ENCODE data around the gene IL23A.
"Not testable (repeated sequence)": the region's sequence is repeated elsewhere in the genome, so short reads cannot be mapped to it uniquely, and the experiment has no call there.

Gene IL23A

GRCh38 chr12:56338308-56339157 is at the start of gene IL23A:
Gene IL23A (plus strand): TSS chr12:56338884. CDS start chr12:56339045, 161 bp downstream.
- no peak for DNase-seq

- no peak for DNase-seq
Observed at GRCh38 chr12:56293795-56294194, 44.9 kb upstream of the IL23A start.

- DNase-seq: no peak
Observed at GRCh38 chr12:56296295-56296694, 42.4 kb upstream of the IL23A start.

GRCh38 chr12:56297400-56297799 is 41.3 kb upstream of the IL23A start:
- no peak for DNase-seq

- DNase-seq: no peak
Observed at GRCh38 chr12:56298828-56299227, 39.9 kb upstream of the IL23A start.

- DNase-seq: no peak
Observed at GRCh38 chr12:56299308-56299852, 39.3 kb upstream of the IL23A start.

GRCh38 chr12:56299853-56300643 is 38.6 kb upstream of the IL23A start, which contains the start of gene CS:
Gene CS (minus strand): TSS chr12:56300330. CDS start chr12:56300201, 129 bp downstream.
- peak; percentile 84 for DNase-seq

GRCh38 chr12:56300644-56301464 is 37.8 kb upstream of the IL23A start:
- no peak for DNase-seq

- DNase-seq: no peak
Observed at GRCh38 chr12:56304276-56304675, 34.4 kb upstream of the IL23A start.

- no peak for DNase-seq
Observed at GRCh38 chr12:56304872-56305590, 33.7 kb upstream of the IL23A start.

- no peak for DNase-seq
Observed at GRCh38 chr12:56307221-56307965, 31.3 kb upstream of the IL23A start.

- DNase-seq: no peak
Observed at GRCh38 chr12:56308714-56309113, 30.0 kb upstream of the IL23A start.

- DNase-seq: no peak
Observed at GRCh38 chr12:56311003-56311402, 27.7 kb upstream of the IL23A start.

GRCh38 chr12:56315249-56315621 is 23.4 kb upstream of the IL23A start:
- DNase-seq: no peak

- peak; percentile 95 for DNase-seq
Observed at GRCh38 chr12:56315622-56316473, 22.8 kb upstream of the IL23A start, which contains the start of gene CNPY2. Gene CNPY2 (minus strand): TSS chr12:56315988. CDS start chr12:56315217, 771 bp downstream.

- no peak for DNase-seq
Observed at GRCh38 chr12:56317675-56318074, 21.0 kb upstream of the IL23A start.

GRCh38 chr12:56321027-56321426 is 17.7 kb upstream of the IL23A start:
- no peak for DNase-seq

- not testable (repeated sequence) for DNase-seq
Observed at GRCh38 chr12:56321610-56322009, 17.1 kb upstream of the IL23A start.

- no peak for DNase-seq
Observed at GRCh38 chr12:56324206-56324605, 14.5 kb upstream of the IL23A start.

- DNase-seq: no peak
Observed at GRCh38 chr12:56326126-56326525, 12.6 kb upstream of the IL23A start.
